ENCODE measurements around the gene INF2.
"Not testable (repeated sequence)": the region's sequence is repeated elsewhere in the genome, so short reads cannot be mapped to it uniquely, and the experiment has no call there.

The INF2 gene

GRCh38 chr14:104653130-104653920 lies 36.1 kb upstream of the INF2 start:
- Mint-ChIP-seq H3K36me3 (peaks cover 16% of the 10 kb centered on the region), H3K27ac (peak overlapping the region; percentile 95), H3K4me1 (peaks cover 64% of the 10 kb centered on the region)

GRCh38 chr14:104654119-104654518 lies 35.3 kb upstream of the INF2 start:
- Mint-ChIP-seq H3K27me3 (no peaks in the 10 kb centered on the region), H3K4me3 (no peak overlapping the region), H3K9me3 (peaks cover 10% of the 10 kb centered on the region), H3K4me1 (peaks cover 72% of the 10 kb centered on the region), H3K27ac (peak overlapping the region; percentile 95), H3K36me3 (peaks cover 16% of the 10 kb centered on the region)
- no peak for ATAC-seq

More at GRCh38 chr14:104653130-104653920, 36.1 kb upstream of the INF2 start:
- not testable (repeated sequence) for H3K4me3 Mint-ChIP-seq, H3K27me3 Mint-ChIP-seq, H3K9me3 Mint-ChIP-seq, ATAC-seq

GRCh38 chr14:104655128-104655848 lies 34.1 kb upstream of the INF2 start:
- H3K4me1 Mint-ChIP-seq = peaks cover 74% of the 10 kb centered on the region
- H3K27me3 Mint-ChIP-seq = no peaks in the 10 kb centered on the region
- no peak for ATAC-seq
- peak overlapping the region; percentile 95 for H3K27ac Mint-ChIP-seq
- H3K9me3 Mint-ChIP-seq = peaks cover 10% of the 10 kb centered on the region
- H3K4me3 Mint-ChIP-seq = no peak overlapping the region
- H3K36me3 Mint-ChIP-seq = peaks cover 16% of the 10 kb centered on the region

- H3K4me3 Mint-ChIP-seq = peak overlapping the region; percentile 51
- H3K27me3 Mint-ChIP-seq = no peaks in the 10 kb centered on the region
- H3K4me1 Mint-ChIP-seq = peaks cover 83% of the 10 kb centered on the region
- H3K27ac Mint-ChIP-seq = peak overlapping the region; percentile 95
- peaks cover 10% of the 10 kb centered on the region for H3K9me3 Mint-ChIP-seq
- H3K36me3 Mint-ChIP-seq = peaks cover 16% of the 10 kb centered on the region
- ATAC-seq = peak; percentile 2
Observed at GRCh38 chr14:104656014-104656714, 33.3 kb upstream of the INF2 start.

- Mint-ChIP-seq H3K36me3 (peaks cover 16% of the 10 kb centered on the region), H3K27ac (peak overlapping the region; percentile 95), H3K4me1 (peaks cover 87% of the 10 kb centered on the region), H3K9me3 (peaks cover 10% of the 10 kb centered on the region), H3K4me3 (peak overlapping the region; percentile 32), H3K27me3 (no peaks in the 10 kb centered on the region)
- peak; percentile 84 for ATAC-seq
Observed at GRCh38 chr14:104657101-104657524, 32.3 kb upstream of the INF2 start.

- Mint-ChIP-seq H3K27me3 (no peaks in the 10 kb centered on the region), H3K36me3 (peaks cover 10% of the 10 kb centered on the region), H3K4me1 (peaks cover 88% of the 10 kb centered on the region), H3K4me3 (peak overlapping the region; percentile 37), H3K27ac (peak overlapping the region; percentile 95), H3K9me3 (peaks cover 9% of the 10 kb centered on the region)
- peak; percentile 68 for ATAC-seq
Observed at GRCh38 chr14:104657563-104658324, 31.7 kb upstream of the INF2 start.

- no peak for ATAC-seq
- peaks cover 7% of the 10 kb centered on the region for H3K9me3 Mint-ChIP-seq
- H3K4me3 Mint-ChIP-seq = peak overlapping the region; percentile 37
- H3K4me1 Mint-ChIP-seq = peaks cover 88% of the 10 kb centered on the region
- peaks cover 9% of the 10 kb centered on the region for H3K36me3 Mint-ChIP-seq
- peak overlapping the region; percentile 95 for H3K27ac Mint-ChIP-seq
- H3K27me3 Mint-ChIP-seq = no peaks in the 10 kb centered on the region
Observed at GRCh38 chr14:104658325-104658712, 31.1 kb upstream of the INF2 start.

- Mint-ChIP-seq H3K4me3 (peak overlapping the region; percentile 73), H3K27me3 (no peaks in the 10 kb centered on the region), H3K4me1 (peaks cover 87% of the 10 kb centered on the region), H3K36me3 (peaks cover 3% of the 10 kb centered on the region), H3K9me3 (peaks cover 2% of the 10 kb centered on the region), H3K27ac (peak overlapping the region; percentile 95)
- ATAC-seq = no peak
Observed at GRCh38 chr14:104659146-104659545, 30.3 kb upstream of the INF2 start.

GRCh38 chr14:104659764-104660523 lies 29.5 kb upstream of the INF2 start:
- H3K4me3 Mint-ChIP-seq = peak overlapping the region; percentile 73
- H3K4me1 Mint-ChIP-seq = peaks cover 88% of the 10 kb centered on the region
- peaks cover under 1% of the 10 kb centered on the region for H3K9me3 Mint-ChIP-seq
- no peaks in the 10 kb centered on the region for H3K27me3 Mint-ChIP-seq
- ATAC-seq = peak; percentile 9
- peaks cover 2% of the 10 kb centered on the region for H3K36me3 Mint-ChIP-seq
- peak overlapping the region; percentile 95 for H3K27ac Mint-ChIP-seq

- peak overlapping the region; percentile 73 for H3K4me3 Mint-ChIP-seq
- H3K36me3 Mint-ChIP-seq = peaks cover 7% of the 10 kb centered on the region
- peak; percentile 76 for ATAC-seq
- H3K9me3 Mint-ChIP-seq = peaks cover 5% of the 10 kb centered on the region
- peak overlapping the region; percentile 95 for H3K27ac Mint-ChIP-seq
- peaks cover 90% of the 10 kb centered on the region for H3K4me1 Mint-ChIP-seq
- no peaks in the 10 kb centered on the region for H3K27me3 Mint-ChIP-seq
Observed at GRCh38 chr14:104660597-104660996, 28.8 kb upstream of the INF2 start.

GRCh38 chr14:104661086-104661485 lies 28.3 kb upstream of the INF2 start:
- no peak for ATAC-seq
- H3K4me1 Mint-ChIP-seq = peaks cover 90% of the 10 kb centered on the region
- H3K27ac Mint-ChIP-seq = peak overlapping the region; percentile 95
- no peaks in the 10 kb centered on the region for H3K27me3 Mint-ChIP-seq
- H3K36me3 Mint-ChIP-seq = peaks cover 7% of the 10 kb centered on the region
- peaks cover 5% of the 10 kb centered on the region for H3K9me3 Mint-ChIP-seq
- peak overlapping the region; percentile 57 for H3K4me3 Mint-ChIP-seq

- H3K36me3 Mint-ChIP-seq, H3K9me3 Mint-ChIP-seq, H3K27me3 Mint-ChIP-seq, ATAC-seq: not testable (repeated sequence)
- Mint-ChIP-seq H3K4me3 (peak overlapping the region; percentile 24), H3K4me1 (peaks cover 89% of the 10 kb centered on the region), H3K27ac (peak overlapping the region; percentile 95)
Observed at GRCh38 chr14:104661528-104662157, 27.8 kb upstream of the INF2 start.

- not testable (repeated sequence) for H3K36me3 Mint-ChIP-seq, ATAC-seq, H3K27me3 Mint-ChIP-seq, H3K9me3 Mint-ChIP-seq
- Mint-ChIP-seq H3K4me1 (peaks cover 81% of the 10 kb centered on the region), H3K4me3 (peak overlapping the region; percentile 24), H3K27ac (peak overlapping the region; percentile 95)
Observed at GRCh38 chr14:104662472-104662871, 26.9 kb upstream of the INF2 start.

GRCh38 chr14:104664107-104664506 lies 25.3 kb upstream of the INF2 start:
- peaks cover 7% of the 10 kb centered on the region for H3K36me3 Mint-ChIP-seq

More at GRCh38 chr14:104664107-104664506, 25.3 kb upstream of the INF2 start:
- H3K4me3 Mint-ChIP-seq = no peak overlapping the region
- no peak for ATAC-seq
- peaks cover 5% of the 10 kb centered on the region for H3K9me3 Mint-ChIP-seq
- H3K4me1 Mint-ChIP-seq = peaks cover 65% of the 10 kb centered on the region
- H3K27ac Mint-ChIP-seq = peak overlapping the region; percentile 88
- no peaks in the 10 kb centered on the region for H3K27me3 Mint-ChIP-seq
